ENCODE measurements around the gene JAZF1. TPM values are rescaled to one million over a fixed set of nuclear protein-coding genes. Genes with fewer than 3 reads are reported as not detected.

Gene JAZF1
- polyA plus RNA-seq, 1 experiment, result 18.0 TPM

- H3K4me3 ChIP-seq (ENCODE audit: low read depth, low read length), result no peak overlapping the region
- H3K27ac ChIP-seq (ENCODE audit: low read depth, low read length), result no peak overlapping the region
- DNase-seq (ENCODE audit: low read depth, low spot score), result peak; percentile 32
- no peak for TF ChIP-seq CTCF (IDR thresholded peaks at IDR 0.05; ENCODE audit: low read depth, low read length)
- no peaks in the 10 kb centered on the region for H3K27me3 ChIP-seq (ENCODE audit: control insufficient read depth, insufficient read depth, low read length)
- ChIA-PET POLR2A (interaction anchor here (0.7 kb wide), 1 partner anchor 35 kb away, joined by 3 read pairs; no protein-coding TSS in a partner anchor), CTCF (interaction anchor here (1.5 kb wide), 1 partner anchor 73 kb away, joined by 3 read pairs; no protein-coding TSS in a partner anchor)
- no peaks in the 10 kb centered on the region for H3K9me3 ChIP-seq (ENCODE audit: control insufficient read depth, insufficient read depth, low read length)
These were observed 11.4 kb downstream of the JAZF1 start for GRCh38 chr7:28169230-28169629.

GRCh38 chr7:28168393-28169158, 12.0 kb downstream of the JAZF1 start:
- H3K27ac ChIP-seq (ENCODE audit: low read depth, low read length), result no peak overlapping the region
- no peaks in the 10 kb centered on the region for H3K27me3 ChIP-seq (ENCODE audit: control insufficient read depth, insufficient read depth, low read length)
- TF ChIP-seq CTCF (IDR thresholded peaks at IDR 0.05; ENCODE audit: low read depth, low read length), result no peak
- ChIA-PET POLR2A (interaction anchor here (0.7 kb wide), 1 partner anchor 35 kb away, joined by 3 read pairs; no protein-coding TSS in a partner anchor), CTCF (interaction anchor here (0.6 to 1.5 kb wide), 3 partner anchors 72 to 1483 kb away, joined by 3 read pairs; no protein-coding TSS in a partner anchor)
- no peaks in the 10 kb centered on the region for H3K9me3 ChIP-seq (ENCODE audit: control insufficient read depth, insufficient read depth, low read length)
- no peak for DNase-seq (ENCODE audit: low read depth, low spot score)
- H3K4me3 ChIP-seq (ENCODE audit: low read depth, low read length), result no peak overlapping the region

- TF ChIP-seq CTCF (IDR thresholded peaks at IDR 0.05; ENCODE audit: low read depth, low read length), result no peak
- Histone ChIP-seq H3K27ac (ENCODE audit: low read depth, low read length) (peak overlapping the region; percentile 79), H3K27me3 (ENCODE audit: control insufficient read depth, insufficient read depth, low read length) (no peaks in the 10 kb centered on the region), H3K9me3 (ENCODE audit: control insufficient read depth, insufficient read depth, low read length) (no peaks in the 10 kb centered on the region), H3K4me3 (ENCODE audit: low read depth, low read length) (0 out of 2 replicates have a peak overlapping the region, but pooled peaks have one; percentile 14)
- no peak for DNase-seq (ENCODE audit: low read depth, low spot score)
- POLR2A ChIA-PET, result interaction anchor here (0.5 to 1.5 kb wide), 3 partner anchors 13 to 988 kb away, joined by 3 read pairs; no protein-coding TSS in a partner anchor
- CTCF ChIA-PET, result interaction anchor here (0.6 to 2.4 kb wide), 4 partner anchors 37 to 105 kb away, joined by 3 to 14 read pairs (median 3); no protein-coding TSS in a partner anchor
These were observed 13.4 kb downstream of the JAZF1 start for GRCh38 chr7:28166982-28167715.

- TF ChIP-seq CTCF (IDR thresholded peaks at IDR 0.05; ENCODE audit: low read depth, low read length), result no peak
- CTCF ChIA-PET, result interaction anchor here (1.0 to 2.4 kb wide), 5 partner anchors 36 to 104 kb away, joined by 3 to 14 read pairs (median 3); no protein-coding TSS in a partner anchor
These were observed 14.3 kb downstream of the JAZF1 start for GRCh38 chr7:28165961-28166955.

More at GRCh38 chr7:28165961-28166955, 14.3 kb downstream of the JAZF1 start:
- no peaks in the 10 kb centered on the region for H3K27me3 ChIP-seq (ENCODE audit: control insufficient read depth, insufficient read depth, low read length)
- no peaks in the 10 kb centered on the region for H3K9me3 ChIP-seq (ENCODE audit: control insufficient read depth, insufficient read depth, low read length)
- peak overlapping the region; percentile 89 for H3K27ac ChIP-seq (ENCODE audit: low read depth, low read length)
- POLR2A ChIA-PET, result interaction anchor here (0.5 to 1.5 kb wide), 5 partner anchors 14 to 987 kb away, joined by 3 read pairs; no protein-coding TSS in a partner anchor
- DNase-seq (ENCODE audit: low read depth, low spot score), result no peak
- H3K4me3 ChIP-seq (ENCODE audit: low read depth, low read length), result no peak overlapping the region

Data from AG04450 (cell line).